HEK293 (cell line): ENCODE data around the gene VPREB3.

ENCODE experiments used
- PATZ1 ChIP-seq: fragments of 450-650 bp; formaldehyde crosslinking; IDR thresholded peaks from 2 replicates; pipeline ENCODE4 v1.5.1; 2016; ENCODE audit warnings: missing biosample characterization, missing genetic modification characterization
- PRDM10 ChIP-seq: fragments of 450-650 bp; formaldehyde crosslinking; IDR thresholded peaks from 2 replicates; pipeline ENCODE4 v1.5.1; 2016; ENCODE audit warnings: missing biosample characterization, missing genetic modification characterization
- PRDM6 ChIP-seq: fragments of 450-650 bp; formaldehyde crosslinking; IDR thresholded peaks from 2 replicates; pipeline ENCODE4 v1.5.1; 2017; ENCODE audit warnings: missing biosample characterization, missing genetic modification characterization
- RBAK ChIP-seq: fragments of 450-650 bp; formaldehyde crosslinking; IDR thresholded peaks from 2 replicates; pipeline ENCODE4 v1.5.1; 2016; ENCODE audit warnings: missing biosample characterization, missing genetic modification characterization
- SCRT1 ChIP-seq: fragments of 450-650 bp; formaldehyde crosslinking; IDR thresholded peaks from 2 replicates; pipeline ENCODE4 v1.5.1; 2016; ENCODE audit warnings: missing biosample characterization, missing genetic modification characterization, borderline replicate concordance
- ZBTB10 ChIP-seq: fragments of 450-650 bp; formaldehyde crosslinking; IDR thresholded peaks from 2 replicates; pipeline ENCODE4 v1.5.1; 2016; ENCODE audit warnings: missing biosample characterization, missing genetic modification characterization
- ZBTB17 ChIP-seq: fragments of 450-650 bp; formaldehyde crosslinking; IDR thresholded peaks from 2 replicates; pipeline ENCODE4 v1.5.1; 2016; ENCODE audit warnings: missing biosample characterization, missing genetic modification characterization
- ZIC2 ChIP-seq: fragments of 450-650 bp; formaldehyde crosslinking; IDR thresholded peaks from 2 replicates; pipeline ENCODE4 v1.5.1; 2016; ENCODE audit warnings: missing biosample characterization, missing genetic modification characterization
- ZNF157 ChIP-seq: fragments of 450-650 bp; formaldehyde crosslinking; IDR thresholded peaks from 2 replicates; pipeline ENCODE4 v1.5.1; 2016; ENCODE audit warnings: missing biosample characterization, missing genetic modification characterization
- ZNF239 ChIP-seq: fragments of 450-650 bp; formaldehyde crosslinking; IDR thresholded peaks from 2 replicates; pipeline ENCODE4 v1.5.1; 2016; ENCODE audit warnings: missing biosample characterization, missing genetic modification characterization
- ZNF350 ChIP-seq: fragments of 450-650 bp; formaldehyde crosslinking; IDR thresholded peaks from 2 replicates; pipeline ENCODE4 v1.5.0; 2017; ENCODE audit warnings: missing biosample characterization, mild to moderate bottlenecking, missing genetic modification characterization
- ZNF416 ChIP-seq: fragments of 450-650 bp; formaldehyde crosslinking; IDR thresholded peaks from 2 replicates; pipeline ENCODE4 v1.5.1; 2016; ENCODE audit warnings: missing biosample characterization, missing genetic modification characterization
- ZNF624 ChIP-seq: fragments of 450-650 bp; formaldehyde crosslinking; IDR thresholded peaks from 2 replicates; pipeline ENCODE4 v1.5.1; 2017; ENCODE audit warnings: missing biosample characterization, missing genetic modification characterization
- ZNF639 ChIP-seq: fragments of 450-650 bp; formaldehyde crosslinking; IDR thresholded peaks from 2 replicates; pipeline ENCODE4 v1.5.1; 2016; ENCODE audit warnings: missing biosample characterization, missing genetic modification characterization
- ZNF704 ChIP-seq: fragments of 450-650 bp; formaldehyde crosslinking; IDR thresholded peaks from 2 replicates; pipeline ENCODE4 v1.5.1; 2016; ENCODE audit warnings: missing biosample characterization, missing genetic modification characterization
- ZNF747 ChIP-seq: fragments of 450-650 bp; formaldehyde crosslinking; IDR thresholded peaks from 2 replicates; pipeline ENCODE4 v1.5.1; 2016; ENCODE audit warnings: missing biosample characterization, missing genetic modification characterization

The VPREB3 gene

GRCh38 chr22:23764899-23765881 lies 11.0 kb upstream of the VPREB3 start (continued):
- TF ChIP-seq PRDM6 (tag by site-specific recombination) (no peak), ZNF416 (no peak), ZBTB10 (tag by site-specific recombination) (no peak), ZNF747 (tag by site-specific recombination) (no peak), ZNF704 (tag by site-specific recombination) (no peak), ZNF157 (no peak), ZNF239 (tag by site-specific recombination) (no peak), RBAK (tag by site-specific recombination) (no peak), PATZ1 (tag by site-specific recombination) (peak; percentile 51), ZNF639 (tag by site-specific recombination) (no peak), ZNF624 (tag by site-specific recombination) (no peak), SCRT1 (no peak), ZIC2 (tag by site-specific recombination) (peak; percentile 50), ZBTB17 (peak; percentile 50), PRDM10 (tag by site-specific recombination) (peak; percentile 11; the same call in 1 of the 2 replicates), ZNF350 (no peak)
